ENCODE data around the gene TRIM3. TPM values are rescaled to one million over a fixed set of nuclear protein-coding genes. Genes with fewer than 3 reads are reported as not detected.

Gene TRIM3
- total and polyA plus RNA-seq, 2 of the 4 experiments (the other 2 are of a cell fraction), result 13.8 to 22.3 TPM

GRCh38 chr11:6405052-6405667 lies 68.6 kb downstream of the TRIM3 start:
- peaks cover 8% of the 10 kb centered on the region for H4K20me1 ChIP-seq (ENCODE audit: insufficient read depth, low read length)
- no peak overlapping the region for H3K4me2 ChIP-seq (ENCODE audit: low read depth, low read length)
- no peak overlapping the region for H3K4me3 ChIP-seq (ENCODE audit: insufficient read depth, low read depth, low read length)
- no peaks in the 10 kb centered on the region for H3K9me3 ChIP-seq (ENCODE audit: control insufficient read depth, insufficient read depth, low read length)
- DNase-seq (no peak), ATAC-seq (ENCODE audit: low read depth) (no peak)
- in situ Hi-C loops (cut with MboI; ENCODE audit: low sequenced_read_pairs), result no loop called here
- H3K9ac ChIP-seq (ENCODE audit: low read depth, low read length), result no peak overlapping the region
- H4K8ac ChIP-seq (ENCODE audit: low read depth in 2 of 2, low read length in 2 of 2), result no peak overlapping the region
- WGBS, 2 experiments (ENCODE audit: extremely low coverage in 2 of 2, insufficient read length in 1 of 2), result no CpG with 5 or more reads among the region's 13 CpGs
- intact Hi-C loops (cut with micrococcal nuclease), result no loop called here
- peaks cover 29% of the 10 kb centered on the region for H3K9me1 ChIP-seq (ENCODE audit: insufficient read depth, low read length)
- no peak overlapping the region for H3K14ac ChIP-seq (replicated peaks; ENCODE audit: low read depth, low read length)
- ChIA-PET POLR2A (ENCODE audit: unreplicated experiment) (no interaction called here), CTCF (no interaction called here)
- H2BK5ac ChIP-seq (ENCODE audit: low read depth, low read length, poor library complexity, severe bottlenecking), result no peak overlapping the region
- no peak overlapping the region for H2AK5ac ChIP-seq (ENCODE audit: low read depth, low read length)
- H3K4ac ChIP-seq (ENCODE audit: low read depth, low read length), result no peak overlapping the region; the same call in 1 of the 2 replicates
- H3K27me3 ChIP-seq (ENCODE audit: control insufficient read depth, insufficient read depth, low read length), result no peaks in the 10 kb centered on the region
- H3K36me3 ChIP-seq (ENCODE audit: control insufficient read depth, insufficient read depth, low read length), result peaks cover 23% of the 10 kb centered on the region
- H3K18ac ChIP-seq (ENCODE audit: low read depth, low read length), result no peak overlapping the region
- no peak overlapping the region for H2AFZ ChIP-seq (replicated peaks; ENCODE audit: low read length, poor library complexity)
- no peak overlapping the region for H3K56ac ChIP-seq (ENCODE audit: extremely low read depth, insufficient read depth, low read length)
- dilution Hi-C loops (cut with HindIII; ENCODE audit: low sequenced_read_pairs, unreplicated experiment), result no loop called here
- TF ChIP-seq CTCF (conservative IDR thresholded peaks at IDR 0.05; ENCODE audit: low read depth, low read length) (no peak), MAZ (IDR thresholded peaks at IDR 0.05; ENCODE audit: borderline replicate concordance, low read depth, low read length) (no peak), RFX5 (IDR thresholded peaks at IDR 0.05; ENCODE audit: low read depth, low read length) (no peak), POLR2A (IDR thresholded peaks at IDR 0.05; ENCODE audit: low read depth, low read length) (no peak), USF2 (IDR thresholded peaks at IDR 0.05; ENCODE audit: low read depth, low read length) (no peak), MXI1 (IDR thresholded peaks at IDR 0.05; ENCODE audit: borderline replicate concordance, low read depth, low read length) (no peak), MAFK (IDR thresholded peaks at IDR 0.05; ENCODE audit: low read depth, low read length) (no peak), RCOR1 (IDR thresholded peaks at IDR 0.05; ENCODE audit: insufficient replicate concordance, low read length) (no peak), NFE2L2 (IDR thresholded peaks at IDR 0.05; ENCODE audit: low read depth, low read length) (no peak), CHD1 (IDR thresholded peaks at IDR 0.05; ENCODE audit: low read depth, low read length) (no peak), SMC3 (IDR thresholded peaks at IDR 0.05; ENCODE audit: low read depth, low read length) (no peak), RAD21 (IDR thresholded peaks at IDR 0.05; ENCODE audit: low read length) (no peak), CEBPB (IDR thresholded peaks at IDR 0.05; ENCODE audit: low read depth, low read length) (no peak), FOS (IDR thresholded peaks at IDR 0.05; ENCODE audit: low read depth, low read length) (no peak)
- TF ChIP-seq, protein P1, sequence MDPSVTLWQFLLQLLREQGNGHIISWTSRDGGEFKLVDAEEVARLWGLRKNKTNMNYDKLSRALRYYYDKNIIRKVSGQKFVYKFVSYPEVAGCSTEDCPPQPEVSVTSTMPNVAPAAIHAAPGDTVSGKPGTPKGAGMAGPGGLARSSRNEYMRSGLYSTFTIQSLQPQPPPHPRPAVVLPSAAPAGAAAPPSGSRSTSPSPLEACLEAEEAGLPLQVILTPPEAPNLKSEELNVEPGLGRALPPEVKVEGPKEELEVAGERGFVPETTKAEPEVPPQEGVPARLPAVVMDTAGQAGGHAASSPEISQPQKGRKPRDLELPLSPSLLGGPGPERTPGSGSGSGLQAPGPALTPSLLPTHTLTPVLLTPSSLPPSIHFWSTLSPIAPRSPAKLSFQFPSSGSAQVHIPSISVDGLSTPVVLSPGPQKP (IDR thresholded peaks at IDR 0.05; ENCODE audit: borderline replicate concordance, low read depth, low read length), result no peak
- no peak overlapping the region; the same call in 1 of the 2 replicates for H3K27ac ChIP-seq (ENCODE audit: insufficient read depth, low read length)
- no TSS peak for BruUV-seq (replicated peaks)
- peaks cover 8% of the 10 kb centered on the region for H3K4me1 ChIP-seq (ENCODE audit: control insufficient read depth, insufficient read depth, low read length)
- no peak overlapping the region for H4K5ac ChIP-seq (ENCODE audit: low read depth, low read length)
- H2BK15ac ChIP-seq (ENCODE audit: low read depth, low read length), result no peak overlapping the region
- H2BK120ac ChIP-seq (ENCODE audit: low read depth, low read length), result no peak overlapping the region
- H4K91ac ChIP-seq (ENCODE audit: insufficient read depth, low read depth, low read length), result no peak overlapping the region
- no peak overlapping the region for H3K23ac ChIP-seq (ENCODE audit: low read depth, low read length)
- no peak overlapping the region for H2AK9ac ChIP-seq (replicated peaks; ENCODE audit: low read depth, low read length, poor library complexity)
- H2BK20ac ChIP-seq (ENCODE audit: low read depth, low read length), result no peak overlapping the region
- H3K79me1 ChIP-seq (ENCODE audit: low read depth in 1 of 2, low read length in 2 of 2), result peaks cover 4 to 18% of the 10 kb centered on the region in 2 experiments
